Neural progenitor cell (in vitro differentiated cells): Measurements from ENCODE around the gene SH2D3C.

Experiments used
- CTCF ChIP-seq: fragments of 200-600 bp; sonication (generic); IDR thresholded peaks from 2 replicates; pipeline ENCODE4 v1.5.1; 2017; ENCODE audit warnings: antibody characterized with exemption, mild to moderate bottlenecking
- EZH2 ChIP-seq: fragments of 200-600 bp; sonication (generic); IDR thresholded peaks from 2 replicates; pipeline ENCODE4 v1.6.1; 2017; ENCODE audit warnings: antibody characterized with exemption, mild to moderate bottlenecking, moderate library complexity

- TF ChIP-seq CTCF, result peak; percentile 91
- no peak for TF ChIP-seq EZH2
These were observed 43.5 kb downstream of the SH2D3C start, which contains the start of gene TOR2A for GRCh38 chr9:127734747-127735529.
